Thyroid gland (tissue), 4 donors: ENCODE measurements around the gene GNAQ.

Source experiments
- POLR2A ChIP-seq, 2 donors: fragments of 450-650 bp; IDR thresholded peaks; one replicate each; pipeline ENCODE4 v1.6.1; 2017; ENCODE audit warnings: antibody characterized with exemption in 2 of 2, mild to moderate bottlenecking in 2 of 2, moderate library complexity in 1 of 2
- TF ChIP-seq, protein P1 (sequence below), 6 experiments: fragments of 200-600 bp in 3 of 6; fragments of 450-650 bp in 3 of 6; sonication (generic) in 3 of 6; IDR thresholded peaks; one replicate each; pipeline ENCODE4 v1.5.1; 2016 to 2019; ENCODE audit warnings: antibody characterized with exemption in 6 of 6, mild to moderate bottlenecking in 2 of 6, inconsistent platforms in 1 of 6, moderate library complexity in 1 of 6

DNA sequence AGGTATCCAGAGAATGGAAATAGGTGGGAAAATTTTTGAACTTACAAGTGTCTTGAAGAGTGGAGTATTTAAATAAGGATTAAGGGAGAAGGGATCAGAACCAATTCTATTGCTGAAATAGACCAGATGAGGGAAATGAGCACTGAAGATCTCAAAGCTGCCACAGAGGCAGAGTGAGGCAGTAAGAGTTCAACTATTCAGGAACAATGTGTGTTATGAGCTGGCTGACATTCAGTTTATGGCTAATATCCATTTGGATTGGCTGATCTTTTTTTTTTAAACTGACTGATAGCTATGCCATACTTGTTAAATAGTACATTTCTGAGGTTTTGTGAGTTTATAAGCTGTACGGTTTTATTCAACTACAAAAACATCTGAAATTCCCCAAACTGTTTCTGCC, 288.2 kb downstream of the GNAQ start:
- TF ChIP-seq, protein P1, sequence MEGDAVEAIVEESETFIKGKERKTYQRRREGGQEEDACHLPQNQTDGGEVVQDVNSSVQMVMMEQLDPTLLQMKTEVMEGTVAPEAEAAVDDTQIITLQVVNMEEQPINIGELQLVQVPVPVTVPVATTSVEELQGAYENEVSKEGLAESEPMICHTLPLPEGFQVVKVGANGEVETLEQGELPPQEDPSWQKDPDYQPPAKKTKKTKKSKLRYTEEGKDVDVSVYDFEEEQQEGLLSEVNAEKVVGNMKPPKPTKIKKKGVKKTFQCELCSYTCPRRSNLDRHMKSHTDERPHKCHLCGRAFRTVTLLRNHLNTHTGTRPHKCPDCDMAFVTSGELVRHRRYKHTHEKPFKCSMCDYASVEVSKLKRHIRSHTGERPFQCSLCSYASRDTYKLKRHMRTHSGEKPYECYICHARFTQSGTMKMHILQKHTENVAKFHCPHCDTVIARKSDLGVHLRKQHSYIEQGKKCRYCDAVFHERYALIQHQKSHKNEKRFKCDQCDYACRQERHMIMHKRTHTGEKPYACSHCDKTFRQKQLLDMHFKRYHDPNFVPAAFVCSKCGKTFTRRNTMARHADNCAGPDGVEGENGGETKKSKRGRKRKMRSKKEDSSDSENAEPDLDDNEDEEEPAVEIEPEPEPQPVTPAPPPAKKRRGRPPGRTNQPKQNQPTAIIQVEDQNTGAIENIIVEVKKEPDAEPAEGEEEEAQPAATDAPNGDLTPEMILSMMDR (IDR thresholded peaks at IDR 0.05) = no peak
- no peak for TF ChIP-seq POLR2A (IDR thresholded peaks at IDR 0.05)
